GM10847 (cell line): ENCODE data around the gene TAS1R2.

Experiments
- POLR2A ChIP-seq: IDR thresholded peaks from 2 replicates; pipeline ENCODE4 v1.6.1; 2011; ENCODE audit not compliant: insufficient read length; ENCODE audit errors: extremely low read depth

TAS1R2 gene

GRCh38 chr1:18856435-18856834 lies 3.0 kb downstream of the TAS1R2 start:
- no peak for TF ChIP-seq POLR2A

GRCh38 chr1:18855573-18855972 lies 3.9 kb downstream of the TAS1R2 start:
- no peak for TF ChIP-seq POLR2A

- no peak for TF ChIP-seq POLR2A
Measured at GRCh38 chr1:18854331-18855025, 5.0 kb downstream of the TAS1R2 start.

- TF ChIP-seq POLR2A, result no peak
Measured at GRCh38 chr1:18852501-18852900, 7.0 kb downstream of the TAS1R2 start.

- TF ChIP-seq POLR2A, result no peak
Measured at GRCh38 chr1:18849261-18849711, 10.2 kb downstream of the TAS1R2 start.

- no peak for TF ChIP-seq POLR2A
Measured at GRCh38 chr1:18840145-18840544, 19.3 kb downstream of the TAS1R2 start.

GRCh38 chr1:18836654-18837053 lies 22.8 kb downstream of the TAS1R2 start:
- TF ChIP-seq POLR2A, result no peak

GRCh38 chr1:18831656-18832055 lies 27.8 kb downstream of the TAS1R2 start:
- no peak for TF ChIP-seq POLR2A

GRCh38 chr1:18830596-18830995 lies 28.9 kb downstream of the TAS1R2 start:
- TF ChIP-seq POLR2A, result no peak

- no peak for TF ChIP-seq POLR2A
Measured at GRCh38 chr1:18829671-18830070, 29.8 kb downstream of the TAS1R2 start.

- TF ChIP-seq POLR2A, result no peak
Measured at GRCh38 chr1:18828224-18828623, 31.2 kb downstream of the TAS1R2 start.

- TF ChIP-seq POLR2A, result no peak
Measured at GRCh38 chr1:18823438-18823837, 36.0 kb downstream of the TAS1R2 start.

GRCh38 chr1:18820791-18821641 lies 38.4 kb downstream of the TAS1R2 start:
- no peak for TF ChIP-seq POLR2A

- no peak for TF ChIP-seq POLR2A
Measured at GRCh38 chr1:18819986-18820790, 39.3 kb downstream of the TAS1R2 start.

- TF ChIP-seq POLR2A, result no peak
Measured at GRCh38 chr1:18819203-18819602, 40.3 kb downstream of the TAS1R2 start.
